Jurkat, Clone E6-1 (cell line): ENCODE measurements around the gene GJC2.
A peak's percentile ranks its signal among the peaks of the same experiment; 100 is the strongest.
"Not testable (repeated sequence)": the region's sequence is repeated elsewhere in the genome, so short reads cannot be mapped to it uniquely, and the experiment has no call there.

Experiments
- DNase-seq: peaks from one replicate; pipeline ENCODE4 v3.0.0-alpha.2; 2011; ENCODE audit warnings: low read depth, low spot score
- H3K4me3 ChIP-seq: 2 replicates; pipeline ENCODE4 v1.5.1; 2011; ENCODE audit warnings: mild to moderate bottlenecking, low read length, control low read depth, moderate library complexity

The GJC2 gene

DNA sequence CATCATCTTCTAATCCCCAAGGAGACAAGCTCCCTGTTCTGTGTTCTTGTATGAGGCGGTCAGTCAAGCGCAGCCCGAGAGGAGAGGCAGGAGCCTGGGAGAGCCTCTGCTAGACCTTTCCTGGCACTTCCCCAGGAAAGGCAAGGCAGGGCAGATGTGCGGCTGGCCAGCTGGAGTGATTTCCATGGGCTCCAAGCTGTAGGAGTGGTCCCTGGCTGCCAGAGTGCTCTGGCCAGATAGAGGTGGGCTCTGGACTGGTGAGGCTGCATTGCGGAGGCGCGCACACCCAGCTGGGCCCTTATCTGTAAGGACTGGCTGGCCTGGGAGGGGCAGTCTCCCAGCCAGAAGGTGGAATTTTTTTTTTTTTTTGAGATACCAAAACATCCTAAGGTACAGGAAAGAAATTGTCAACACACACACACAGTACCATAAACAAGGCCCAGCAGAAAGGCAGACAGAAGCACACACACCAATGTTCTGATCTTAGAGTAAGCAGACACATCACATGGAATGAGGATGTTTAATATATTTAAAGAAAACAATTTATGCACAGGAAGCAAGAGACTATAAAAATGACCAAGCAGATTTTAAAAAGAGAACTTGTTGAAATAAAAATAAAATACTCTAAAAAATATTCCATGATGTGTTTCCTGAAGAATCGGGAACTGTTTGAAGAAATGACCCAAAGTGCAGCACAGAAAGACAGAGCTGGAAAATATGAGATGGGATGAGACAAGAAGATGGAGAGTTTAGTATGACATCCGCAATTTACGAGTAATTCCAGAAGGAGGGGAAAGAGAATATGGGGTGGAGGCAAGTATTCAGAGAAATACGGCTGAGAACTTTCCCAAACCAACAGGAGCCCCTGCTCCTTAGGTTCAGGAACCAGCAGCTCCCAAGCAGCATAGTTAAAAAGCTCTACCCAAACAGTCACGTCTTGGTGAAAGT, 29.3 kb downstream of the GJC2 start:
- no peak for DNase-seq
- H3K4me3 ChIP-seq = no peak overlapping the region

DNA sequence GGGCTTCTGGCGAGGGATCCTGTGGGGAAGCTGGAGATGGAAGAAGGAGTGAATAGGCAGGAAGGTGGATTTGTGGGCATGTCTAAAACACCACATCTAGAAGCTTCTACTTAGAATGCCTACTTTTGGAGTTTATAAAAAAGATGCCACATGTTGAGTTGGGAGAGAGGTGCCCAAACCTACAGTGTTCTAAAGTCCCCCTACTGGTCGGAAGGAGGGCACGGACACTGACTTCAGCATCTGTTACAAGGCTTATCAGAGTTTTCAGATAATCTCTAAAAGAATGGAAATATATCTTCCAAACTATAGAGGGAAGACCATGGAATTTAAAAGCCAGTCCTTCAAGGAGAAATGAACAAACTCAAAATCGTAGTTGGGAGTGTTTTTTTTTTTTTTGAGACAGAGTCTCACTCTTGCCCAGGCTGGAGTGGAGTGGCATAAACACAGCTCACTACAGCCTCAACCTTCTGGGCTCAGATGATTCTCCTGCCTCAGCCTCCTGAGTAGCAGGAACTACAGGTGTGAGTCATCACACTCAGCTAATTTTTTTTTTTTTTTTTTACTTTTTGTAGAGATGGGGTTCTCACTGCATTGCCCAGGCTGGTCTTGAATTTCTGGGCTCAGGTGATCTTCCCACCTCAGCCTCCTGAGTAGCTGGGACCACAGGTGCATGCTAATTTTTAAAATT, 30.7 kb downstream of the GJC2 start:
- no peak overlapping the region for H3K4me3 ChIP-seq
- peak; percentile 39 for DNase-seq

DNA sequence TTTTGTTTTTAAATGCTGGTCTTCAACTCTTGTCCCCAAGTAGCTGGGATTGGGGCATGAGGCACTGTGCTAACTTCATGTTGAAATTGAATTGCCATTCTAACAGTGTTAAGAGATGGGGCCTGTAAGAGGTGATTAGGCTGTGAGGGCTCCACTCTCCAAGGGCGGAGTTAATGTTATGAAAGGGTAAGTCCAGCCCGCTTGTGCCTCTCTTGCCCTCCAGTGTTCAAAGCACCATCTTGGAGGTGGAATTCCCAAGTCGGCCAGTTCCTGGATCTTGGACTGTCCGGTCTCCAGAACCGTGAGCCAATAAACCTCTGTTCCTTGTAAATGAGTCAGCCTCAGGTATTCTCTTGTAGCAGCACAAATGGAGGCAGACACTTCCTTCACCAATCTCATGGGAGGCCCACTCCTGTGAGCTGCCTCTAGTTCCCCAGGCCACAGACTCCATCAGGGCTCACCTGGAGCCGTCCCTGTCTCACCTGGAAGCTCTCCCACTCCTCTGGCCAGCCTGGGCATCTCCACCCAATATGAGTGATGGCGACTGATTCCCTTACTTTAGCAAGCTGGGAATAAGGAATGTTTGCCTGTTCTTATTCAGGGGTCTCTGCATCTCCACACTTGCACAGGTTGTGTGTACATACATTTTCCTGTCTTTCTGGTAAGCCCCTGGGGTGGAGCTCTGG, 31.4 kb downstream of the GJC2 start:
- no peak for DNase-seq
- no peak overlapping the region for H3K4me3 ChIP-seq

DNA sequence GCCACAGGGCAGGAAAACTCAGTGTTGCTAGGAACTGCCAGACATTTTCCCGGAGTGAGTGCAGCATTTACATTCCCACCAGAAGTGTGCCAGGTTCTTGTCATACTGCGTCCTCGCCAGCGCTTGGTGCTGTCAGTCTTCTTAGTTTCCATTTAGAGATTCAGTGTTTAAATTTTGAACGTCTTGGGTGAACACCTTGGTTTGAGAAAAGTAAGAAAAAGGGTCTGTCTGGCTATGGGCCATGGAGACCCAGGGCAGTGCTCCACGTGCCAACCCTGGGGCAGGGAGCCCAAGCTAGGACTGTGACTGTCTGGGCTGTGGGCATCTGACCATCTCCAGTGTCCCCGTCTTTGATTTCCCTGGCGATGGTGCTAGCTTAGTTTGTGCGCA, 31.9 kb downstream of the GJC2 start:
- no peak for DNase-seq
- H3K4me3 ChIP-seq = no peak overlapping the region

DNA sequence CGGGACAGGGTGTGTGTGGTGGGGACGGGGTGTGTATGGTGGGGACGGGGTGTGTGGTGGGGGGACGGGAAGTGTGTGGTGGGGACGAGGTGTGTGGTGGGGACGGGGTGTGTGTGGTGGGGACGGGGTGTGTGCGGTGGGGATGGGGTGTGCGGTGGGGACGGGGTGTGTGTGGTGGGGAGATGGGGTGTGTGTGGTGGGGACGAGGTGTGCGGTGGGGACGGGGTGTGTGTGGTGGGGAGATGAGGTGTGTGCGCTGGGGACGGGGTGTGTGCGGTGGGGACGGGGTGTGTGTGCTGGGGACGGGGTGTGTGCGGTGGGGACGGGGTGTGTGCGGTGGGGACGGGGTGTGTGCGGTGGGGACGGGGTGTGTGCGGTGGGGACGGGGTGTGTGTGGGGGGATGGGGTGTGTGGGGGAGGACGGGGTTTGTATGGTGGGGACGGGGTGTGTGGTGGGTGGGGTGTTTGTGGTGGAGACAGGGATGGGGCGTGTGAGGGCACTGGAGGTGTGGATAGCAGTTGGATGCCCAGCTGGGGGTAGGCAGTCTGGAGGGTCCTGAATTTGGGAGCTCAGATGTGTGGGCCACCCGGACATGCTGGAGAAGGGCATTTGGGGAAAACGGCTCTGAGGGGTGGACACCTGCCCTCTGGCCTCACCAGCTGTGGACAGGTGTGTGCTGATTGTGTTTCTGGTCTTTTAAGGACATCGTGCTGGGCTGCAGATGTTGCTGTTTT, 32.7 kb downstream of the GJC2 start:
- H3K4me3 ChIP-seq = no peak overlapping the region
- no peak for DNase-seq

DNA sequence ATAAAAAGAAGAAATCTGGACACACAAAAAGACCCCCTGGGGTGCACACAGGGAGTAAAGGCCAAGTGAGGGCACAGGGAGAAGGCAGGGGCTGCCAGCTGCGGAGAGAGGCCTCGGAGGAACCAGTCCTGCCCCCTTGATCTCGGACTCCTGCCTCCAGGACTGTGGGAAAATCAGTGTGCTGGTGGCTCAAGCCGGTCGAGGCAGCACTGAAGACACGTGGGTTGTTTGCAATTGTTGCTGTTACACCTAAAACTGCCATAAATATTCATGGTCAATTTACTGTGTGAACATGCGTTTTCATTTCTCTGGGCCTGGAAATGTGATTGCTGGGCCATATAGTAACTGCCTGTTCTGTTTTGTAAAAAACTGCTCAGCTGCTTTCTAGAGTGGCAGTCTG, 34.4 kb downstream of the GJC2 start:
- H3K4me3 ChIP-seq = no peak overlapping the region
- no peak for DNase-seq

DNA sequence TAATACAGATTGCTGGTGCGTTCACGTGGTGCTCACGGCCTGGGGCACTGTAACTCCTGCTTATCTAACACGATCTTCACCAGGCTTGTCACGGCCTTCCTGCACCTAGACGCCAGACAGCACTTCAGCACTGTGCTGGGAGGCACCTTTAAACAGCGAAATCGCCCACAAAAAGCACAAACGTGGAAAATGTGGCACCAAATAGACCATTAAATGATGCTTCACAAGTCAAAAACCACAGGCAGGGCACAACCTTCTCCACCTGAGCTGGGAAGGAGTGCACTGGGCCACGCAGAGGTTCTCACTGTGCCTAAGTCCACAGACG, 35.9 kb downstream of the GJC2 start:
- no peak overlapping the region for H3K4me3 ChIP-seq
- DNase-seq = peak; percentile 63

DNA sequence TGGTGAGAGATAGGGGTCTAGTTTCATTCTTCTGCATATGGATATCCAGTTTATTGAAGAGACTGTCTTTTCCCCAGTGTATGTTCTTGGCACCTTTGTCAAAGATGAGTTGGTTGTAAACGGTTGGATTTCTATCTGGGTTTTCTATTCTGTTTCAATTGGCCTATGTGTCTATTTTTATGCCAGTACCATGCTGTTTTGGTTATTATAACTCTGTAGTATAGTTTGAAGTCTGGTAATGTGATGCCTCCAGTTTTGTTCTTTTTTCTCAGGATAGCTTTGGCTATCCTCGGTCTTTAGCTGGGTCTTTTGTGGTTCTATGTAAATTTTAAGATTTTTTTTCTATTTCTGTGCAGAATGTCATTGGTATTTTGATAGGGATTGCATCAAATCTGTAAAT, 38.5 kb downstream of the GJC2 start:
- H3K4me3 ChIP-seq, DNase-seq: not testable (repeated sequence)

DNA sequence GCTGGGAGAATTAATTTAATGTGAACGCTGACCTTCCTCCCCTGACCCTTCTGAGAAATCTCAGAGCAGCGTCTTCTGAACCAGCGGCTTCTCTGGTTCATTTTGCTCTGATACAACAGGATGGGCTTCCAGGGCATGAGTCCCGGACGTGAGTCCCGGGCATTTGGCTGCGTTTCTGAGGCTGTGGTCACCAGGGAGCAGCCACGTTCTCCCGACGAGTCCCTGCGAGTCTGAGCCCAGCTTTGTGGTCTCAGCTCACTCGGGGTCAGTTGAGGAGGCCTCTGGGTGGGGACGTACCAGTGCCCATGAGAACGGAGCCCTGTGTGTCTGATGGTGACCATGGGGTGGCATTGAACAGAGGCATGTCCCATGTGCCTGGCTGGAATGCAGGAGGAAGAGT, 40.5 kb downstream of the GJC2 start:
- no peak overlapping the region for H3K4me3 ChIP-seq
- DNase-seq = no peak

DNA sequence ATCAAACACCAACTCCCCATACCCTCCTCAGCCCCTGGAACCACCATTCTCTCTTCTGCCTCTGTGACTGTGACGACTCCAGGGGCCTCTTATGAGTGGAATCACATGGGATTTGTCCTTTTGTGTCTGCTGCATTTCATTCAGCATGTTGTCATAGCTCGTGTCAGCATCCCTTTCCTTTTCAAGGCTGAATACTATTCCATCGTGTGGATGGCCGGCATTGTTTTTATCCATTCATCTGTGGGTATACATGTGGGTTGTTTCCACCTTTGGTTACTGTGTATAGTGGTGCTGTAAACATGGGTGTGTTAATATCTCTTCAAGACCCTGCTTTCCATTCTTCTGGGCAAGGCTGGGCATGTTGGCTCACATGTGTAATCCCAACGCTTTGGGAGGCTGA, 41.0 kb downstream of the GJC2 start:
- H3K4me3 ChIP-seq = no peak overlapping the region
- no peak for DNase-seq

DNA sequence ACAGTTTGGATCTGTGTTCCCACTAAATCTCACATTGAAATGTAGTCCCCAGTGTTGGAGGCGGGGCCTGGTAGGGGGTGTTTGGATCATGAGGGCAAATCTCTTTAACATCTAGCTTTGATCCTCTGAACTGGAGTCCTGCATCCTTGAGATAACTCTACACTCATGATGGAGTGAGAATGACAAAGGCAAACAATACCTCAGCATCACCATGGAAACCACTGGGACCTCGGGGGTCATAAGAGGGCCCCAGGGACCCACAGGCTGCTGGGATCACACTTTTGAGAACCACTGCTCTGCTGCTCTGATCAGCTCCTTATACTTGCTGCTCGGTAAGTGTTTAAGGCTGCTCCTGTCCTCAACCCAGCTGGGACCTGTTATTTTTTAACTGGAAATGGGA, 44.7 kb downstream of the GJC2 start:
- H3K4me3 ChIP-seq = no peak overlapping the region
- DNase-seq = no peak

DNA sequence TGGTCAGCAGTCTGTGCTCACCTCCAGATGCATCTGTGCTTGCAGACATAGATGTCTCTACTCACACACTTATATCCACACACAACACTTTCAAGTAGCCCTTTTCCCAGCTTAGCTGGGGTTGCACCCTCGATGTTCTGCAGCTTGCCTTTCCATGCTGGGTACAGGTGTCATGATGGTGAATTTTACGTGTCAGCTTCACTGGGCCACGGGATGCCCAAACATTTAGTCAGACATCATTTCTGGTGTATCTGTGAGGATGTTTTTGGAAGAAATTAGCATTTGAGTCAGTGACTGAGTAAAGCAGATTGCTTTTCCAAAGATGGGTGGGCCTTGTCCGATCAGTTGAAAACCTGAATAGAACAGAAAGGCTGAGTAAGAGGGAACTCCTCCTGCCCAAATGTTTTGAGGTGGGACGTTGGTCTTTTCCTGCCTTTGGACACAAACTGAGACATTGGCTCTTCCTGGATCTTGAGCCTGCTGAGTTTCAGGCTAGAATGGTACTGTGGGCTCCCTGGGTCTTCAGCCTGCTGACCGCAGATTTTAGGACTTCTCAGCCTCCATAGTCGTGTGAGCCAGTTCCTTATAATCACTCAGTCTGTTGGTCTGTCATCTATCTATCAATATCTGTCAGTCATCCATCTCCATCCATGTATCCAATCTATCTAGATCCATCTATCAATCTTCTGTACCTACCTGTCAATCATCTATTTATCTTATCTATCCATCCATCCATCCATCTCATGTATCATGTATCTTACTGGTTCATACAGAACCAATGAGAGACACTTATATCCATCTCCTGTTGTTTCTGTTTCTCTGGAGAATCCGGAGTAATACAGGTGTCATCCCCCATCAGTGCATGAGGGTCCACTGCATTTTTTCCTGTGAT, 45.4 kb downstream of the GJC2 start:
- no peak for DNase-seq
- no peak overlapping the region for H3K4me3 ChIP-seq

DNA sequence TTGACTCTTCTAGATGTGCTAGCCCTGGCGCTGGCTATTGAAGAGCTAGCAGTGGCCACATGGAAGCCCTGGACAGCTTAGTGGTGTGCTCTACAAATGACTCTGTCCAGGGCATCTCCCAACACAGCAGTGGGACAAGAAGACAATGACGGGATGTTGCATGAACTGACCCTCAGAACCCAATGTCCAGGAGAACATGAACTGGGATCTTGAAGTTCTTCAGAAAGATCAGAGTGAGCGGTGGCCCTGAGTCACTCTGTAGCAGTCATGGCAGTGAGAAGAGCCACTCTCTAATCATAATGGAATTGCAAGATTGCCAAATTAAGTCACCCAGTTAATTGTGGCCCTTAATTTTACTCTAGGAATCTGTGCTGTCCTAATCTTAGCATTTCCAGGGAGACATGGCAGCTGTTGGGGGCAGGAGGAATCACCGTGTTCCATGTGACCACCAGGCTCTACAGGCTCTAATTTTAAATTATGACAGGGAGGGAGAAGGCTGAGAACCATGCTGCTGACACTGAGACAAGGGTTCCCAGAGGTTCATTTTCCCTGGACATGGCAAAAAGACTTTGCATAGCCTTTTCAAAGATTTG, 47.9 kb downstream of the GJC2 start:
- no peak for DNase-seq

DNA sequence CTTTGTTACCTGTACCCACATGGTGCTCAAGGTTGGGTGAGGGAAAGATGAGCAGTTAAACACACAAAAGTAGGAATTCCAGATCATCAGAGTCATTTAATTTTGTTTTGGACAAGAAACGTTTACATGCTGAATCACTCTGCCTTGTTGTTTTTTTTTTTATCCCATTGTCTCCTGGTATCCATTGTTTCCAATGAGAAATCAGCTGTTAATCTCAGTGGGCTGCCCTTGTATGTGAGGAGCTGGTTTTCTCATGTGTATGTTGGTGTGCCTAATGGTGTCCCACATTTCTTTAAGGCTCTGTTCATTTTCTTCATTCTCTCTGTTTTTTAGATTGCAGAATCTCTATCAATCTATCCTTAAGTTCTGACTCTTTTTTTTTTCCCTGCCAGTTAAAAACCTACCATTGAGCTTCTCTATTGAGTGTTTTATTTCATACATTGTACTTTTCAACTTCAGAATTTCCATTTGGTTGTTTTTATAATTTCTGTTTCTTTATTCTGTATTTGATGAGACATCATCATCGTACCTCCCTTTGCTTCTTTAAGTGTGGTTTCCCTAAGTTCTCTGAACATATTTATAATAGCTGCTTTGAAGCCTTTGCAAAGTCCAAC, 49.4 kb downstream of the GJC2 start:
- no peak overlapping the region for H3K4me3 ChIP-seq
- no peak for DNase-seq

More for the DNA sequence above, 47.9 kb downstream of the GJC2 start:
- no peak overlapping the region for H3K4me3 ChIP-seq

DNA sequence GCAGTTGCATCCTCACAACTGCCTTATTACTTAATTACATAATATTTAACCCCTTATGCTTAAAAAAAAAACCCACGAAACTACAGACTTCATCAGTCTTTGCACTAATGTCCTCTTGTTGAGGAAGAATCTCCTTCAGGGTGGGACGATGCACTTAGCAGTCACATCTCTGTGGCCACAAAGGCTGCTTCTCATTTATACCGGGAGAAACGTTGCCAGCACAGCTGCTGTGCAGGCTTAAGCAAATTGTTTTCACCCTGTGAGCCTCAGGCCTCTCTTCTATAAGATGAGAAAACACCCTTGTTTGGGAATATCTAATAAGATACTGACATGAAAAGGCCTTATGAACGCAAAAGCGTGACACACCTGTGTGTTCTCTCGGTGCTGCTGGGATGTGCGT, 55.2 kb downstream of the GJC2 start:
- no peak overlapping the region for H3K4me3 ChIP-seq
- DNase-seq = no peak

DNA sequence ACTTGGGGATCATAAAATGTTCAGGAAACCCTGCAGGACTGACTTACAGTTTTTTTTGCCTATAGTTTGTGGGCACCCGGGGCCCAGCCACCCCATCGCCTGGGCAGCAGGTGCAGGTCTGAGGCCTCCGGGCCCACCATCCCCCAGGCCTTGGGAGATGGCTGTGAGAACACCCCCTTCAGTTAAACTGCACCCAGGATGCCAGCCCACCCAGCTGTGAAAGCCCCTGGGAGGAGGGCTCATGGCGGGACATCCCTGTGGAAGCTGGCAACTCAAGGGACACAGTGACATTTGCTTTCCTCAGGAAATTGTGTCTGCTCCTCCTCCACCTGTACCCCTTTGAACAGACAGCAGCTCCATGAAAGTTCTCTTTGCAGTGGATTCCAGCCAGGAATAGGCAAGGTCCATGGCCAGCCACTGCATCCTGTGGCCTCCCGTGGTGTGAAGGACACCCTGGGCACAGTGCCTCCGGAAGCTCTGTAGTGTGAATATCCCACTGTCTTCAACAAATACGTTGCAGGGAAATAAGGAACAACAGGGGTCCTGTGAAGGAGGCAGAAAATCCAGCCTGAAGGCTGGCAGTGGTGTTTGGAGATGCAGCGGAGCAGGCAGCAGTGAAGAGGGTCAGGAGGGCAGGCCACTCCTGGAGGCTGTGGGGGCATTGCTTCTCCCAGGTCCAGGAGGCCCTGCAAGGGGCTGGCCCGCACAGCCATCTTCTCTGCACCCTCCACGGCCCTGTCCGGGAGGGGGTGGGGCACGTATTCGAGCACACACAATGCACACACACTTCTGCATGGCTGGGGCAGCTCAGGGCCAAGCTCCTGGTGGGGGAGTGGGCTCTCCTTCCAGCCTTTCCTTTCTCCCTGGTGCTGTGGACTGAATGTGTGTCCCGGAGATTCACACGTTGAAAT, 56.1 kb downstream of the GJC2 start:
- no peak overlapping the region for H3K4me3 ChIP-seq
- no peak for DNase-seq
